ENCODE data around the gene PSG11.
"Not testable (repeated sequence)": the region's sequence is repeated elsewhere in the genome, so short reads cannot be mapped to it uniquely, and the experiment has no call there.

Gene PSG11

GRCh38 chr19:43026369-43026768 is at the start of gene PSG11:
Gene PSG11 (minus strand): TSS chr19:43026469. CDS start chr19:43026372, 97 bp downstream.
- DNase-seq (ENCODE audit: low read depth), result not testable (repeated sequence)

- not testable (repeated sequence) for DNase-seq (ENCODE audit: low read depth)
These were observed 36.1 kb upstream of the PSG11 start for GRCh38 chr19:43062418-43062817.

GRCh38 chr19:43061326-43061725 is 35.1 kb upstream of the PSG11 start:
- DNase-seq (ENCODE audit: low read depth), result not testable (repeated sequence)

- DNase-seq (ENCODE audit: low read depth), result not testable (repeated sequence)
These were observed 34.0 kb upstream of the PSG11 start for GRCh38 chr19:43060254-43060653.

GRCh38 chr19:43059482-43059881 is 33.2 kb upstream of the PSG11 start:
- DNase-seq (ENCODE audit: low read depth), result not testable (repeated sequence)

- DNase-seq (ENCODE audit: low read depth), result not testable (repeated sequence)
These were observed 32.2 kb upstream of the PSG11 start for GRCh38 chr19:43058440-43058839.

GRCh38 chr19:43047966-43048365 is 21.7 kb upstream of the PSG11 start:
- DNase-seq (ENCODE audit: low read depth), result not testable (repeated sequence)

- DNase-seq (ENCODE audit: low read depth), result not testable (repeated sequence)
These were observed 20.3 kb upstream of the PSG11 start for GRCh38 chr19:43046578-43046977.

GRCh38 chr19:43043492-43044180 is 17.4 kb upstream of the PSG11 start:
- not testable (repeated sequence) for DNase-seq (ENCODE audit: low read depth)

GRCh38 chr19:43031645-43032044 is 5.4 kb upstream of the PSG11 start:
- not testable (repeated sequence) for DNase-seq (ENCODE audit: low read depth)

- DNase-seq (ENCODE audit: low read depth), result no peak
These were observed 2.6 kb upstream of the PSG11 start for GRCh38 chr19:43028866-43029265.

GRCh38 chr19:43027985-43028384 is 1.7 kb upstream of the PSG11 start:
- DNase-seq (ENCODE audit: low read depth), result not testable (repeated sequence)

- not testable (repeated sequence) for DNase-seq (ENCODE audit: low read depth)
These were observed 792 bp upstream of the PSG11 start for GRCh38 chr19:43027061-43027460.

GRCh38 chr19:43022098-43022497 is 4.2 kb downstream of the PSG11 start:
- not testable (repeated sequence) for DNase-seq (ENCODE audit: low read depth)

GRCh38 chr19:43021629-43022028 is 4.6 kb downstream of the PSG11 start:
- DNase-seq (ENCODE audit: low read depth), result not testable (repeated sequence)

- not testable (repeated sequence) for DNase-seq (ENCODE audit: low read depth)
These were observed 6.7 kb downstream of the PSG11 start for GRCh38 chr19:43019588-43019987.

- not testable (repeated sequence) for DNase-seq (ENCODE audit: low read depth)
These were observed 20.4 kb downstream of the PSG11 start for GRCh38 chr19:43005841-43006240.

- DNase-seq (ENCODE audit: low read depth), result not testable (repeated sequence)
These were observed 21.4 kb downstream of the PSG11 start for GRCh38 chr19:43004846-43005245.

- not testable (repeated sequence) for DNase-seq (ENCODE audit: low read depth)
These were observed 22.6 kb downstream of the PSG11 start for GRCh38 chr19:43003634-43004033.

GRCh38 chr19:43002948-43003347 is 23.3 kb downstream of the PSG11 start:
- DNase-seq (ENCODE audit: low read depth), result not testable (repeated sequence)

GRCh38 chr19:42996161-42996560 is 30.1 kb downstream of the PSG11 start:
- not testable (repeated sequence) for DNase-seq (ENCODE audit: low read depth)

- not testable (repeated sequence) for DNase-seq (ENCODE audit: low read depth)
These were observed 34.2 kb downstream of the PSG11 start for GRCh38 chr19:42992029-42992604.

- DNase-seq (ENCODE audit: low read depth), result no peak
These were observed 36.4 kb downstream of the PSG11 start for GRCh38 chr19:42989851-42990250.

Measured in CMK (cell line).